Natural killer cell (primary cell): ENCODE results near the gene TCEANC. TPM values are rescaled to one million over a fixed set of nuclear protein-coding genes. Genes with fewer than 3 reads are reported as not detected.

Source experiments
- ATAC-seq, 3 donors: fragments of 150-1000 bp in 2 of 3; fragments of 200-7000 bp in 1 of 3; cut with Tn5 transposase; 1 replicate in 1 of 3; 2 replicates in 2 of 3; pipeline ENCODE4 v1.10.0; 2021; ENCODE audit warnings: mild to moderate bottlenecking in 2 of 3, moderate library complexity in 2 of 3
- DNase-seq, 2 donors: peaks; one replicate each; pipeline versions ENCODE4 v3.0.0 to v3.0.0-alpha.2; 2013 to 2021; ENCODE audit warnings: mixed read lengths in 1 of 2
- H3K27ac ChIP-seq: one replicate; pipeline ENCODE4 v1.5.1; 2013; ENCODE audit warnings: mild to moderate bottlenecking, low read length
- H3K27me3 ChIP-seq: one replicate; pipeline ENCODE4 v1.6.1; 2013; ENCODE audit warnings: low read length; ENCODE audit not compliant: control insufficient read depth, insufficient read depth
- H3K36me3 ChIP-seq: one replicate; pipeline ENCODE4 v1.6.1; 2013; ENCODE audit warnings: low read length; ENCODE audit not compliant: control insufficient read depth, insufficient read depth
- H3K4me1 ChIP-seq: one replicate; pipeline ENCODE4 v1.6.1; 2013; ENCODE audit warnings: low read length; ENCODE audit not compliant: control insufficient read depth, insufficient read depth
- H3K4me3 ChIP-seq: one replicate; pipeline ENCODE4 v1.5.1; 2013; ENCODE audit warnings: low read length
- H3K9me3 ChIP-seq: one replicate; pipeline ENCODE4 v1.6.1; 2013; ENCODE audit warnings: low read length; ENCODE audit not compliant: control insufficient read depth, insufficient read depth
- H3K27ac Mint-ChIP-seq, 2 donors: one replicate each; pipeline ENCODE4 v1.8.0; 2022; ENCODE audit warnings: mild to moderate bottlenecking in 2 of 2, mixed read lengths in 2 of 2, moderate library complexity in 1 of 2
- H3K27me3 Mint-ChIP-seq, 2 donors: one replicate each; pipeline ENCODE4 v1.8.0; 2022; ENCODE audit warnings: low read depth in 2 of 2, mixed read lengths in 2 of 2
- H3K36me3 Mint-ChIP-seq: one replicate; pipeline ENCODE4 v1.8.0; 2022; ENCODE audit warnings: mixed read lengths
- H3K4me1 Mint-ChIP-seq, 2 donors: one replicate each; pipeline ENCODE4 v1.8.0; 2022; ENCODE audit warnings: mixed read lengths in 2 of 2
- H3K4me3 Mint-ChIP-seq: one replicate; pipeline ENCODE4 v1.8.0; 2022; ENCODE audit warnings: mild to moderate bottlenecking, moderate library complexity, mixed read lengths
- H3K9me3 Mint-ChIP-seq, 2 donors: one replicate each; pipeline ENCODE4 v1.8.0; 2022; ENCODE audit warnings: mixed read lengths in 2 of 2
- CTCF ChIP-seq: fragments of 200-600 bp; IDR thresholded peaks from one replicate; pipeline ENCODE4 v1.8.0; 2022; ENCODE audit warnings: antibody characterized with exemption
- WGBS: methylation state at CpG from one replicate; pipeline ENCODE4 v1.1.7; 2013; ENCODE audit warnings: missing lambda C conversion rate; ENCODE audit not compliant: insufficient coverage; 5-methylcytosine and 5-hydroxymethylcytosine counted together
- intact Hi-C: fragments of 100-400 bp; cut with micrococcal nuclease; formaldehyde crosslinking; loops from one replicate; pipeline ENCODE4 v1.14.2; 2022
- total RNA-seq, 4 donors: library from RNA; stranded (reverse); fragments of 120-200 nt in 1 of 4; gene quantifications; one replicate each; pipeline versions ENCODE4 v1.2.3 to v1.2.4, GENCODE V29; 2013 to 2022

TCEANC gene
- total RNA-seq, 3 donors from 2014 or later (not counting 1 experiment from before 2014, with no cell fraction given), result 11.2 to 17.8 (median 13.4) TPM

GRCh38 chrX:13695601-13696115, 42.7 kb downstream of the TCEANC start:
- Mint-ChIP-seq H3K4me1 (peaks cover 70 to 72% of the 10 kb centered on the region in 2 donors), H3K36me3 (no peaks in the 10 kb centered on the region), H3K4me3 (peak overlapping the region; percentile 11), H3K27me3 (no peaks in the 10 kb centered on the region), H3K27ac (peak overlapping the region; percentile 71 to 88), H3K9me3 (no peaks in the 10 kb centered on the region)
- peaks cover 65% of the 10 kb centered on the region for H3K4me1 ChIP-seq
- no peak overlapping the region for H3K4me3 ChIP-seq
- no peaks in the 10 kb centered on the region for H3K36me3 ChIP-seq
- no peak for TF ChIP-seq CTCF
- no peaks in the 10 kb centered on the region for H3K27me3 ChIP-seq
- intact Hi-C loops, result loop anchor here (2.0 to 10.0 kb wide), 3 partner anchors 21 to 741 kb away; no protein-coding TSS in a partner anchor
- peak overlapping the region; percentile 33 for H3K27ac ChIP-seq
- WGBS, result 86% methylated on average over 4 of the region's 4 CpGs
- no peaks in the 10 kb centered on the region for H3K9me3 ChIP-seq
- DNase-seq, result no peak
- ATAC-seq, result no peak

- DNase-seq (peak in 1 of 2 donors; percentile 41), ATAC-seq (peak; percentile 50 to 86 (median 80))
- H3K9me3 ChIP-seq, result no peaks in the 10 kb centered on the region
- no peak for TF ChIP-seq CTCF
- Mint-ChIP-seq H3K9me3 (no peaks in the 10 kb centered on the region), H3K4me3 (peak overlapping the region; percentile 71), H3K4me1 (peaks cover 70 to 71% of the 10 kb centered on the region in 2 donors), H3K36me3 (no peaks in the 10 kb centered on the region), H3K27ac (peak overlapping the region; percentile 71 to 88), H3K27me3 (no peaks in the 10 kb centered on the region)
- H3K4me3 ChIP-seq, result no peak overlapping the region
- intact Hi-C loops, result loop anchor here (2.0 to 10.0 kb wide), 3 partner anchors 19 to 743 kb away; no protein-coding TSS in a partner anchor
- peak overlapping the region; percentile 67 for H3K27ac ChIP-seq
- H3K27me3 ChIP-seq, result no peaks in the 10 kb centered on the region
- WGBS, result no CpG with 5 or more reads among the region's 2 CpGs
- no peaks in the 10 kb centered on the region for H3K36me3 ChIP-seq
- peaks cover 66% of the 10 kb centered on the region for H3K4me1 ChIP-seq
These were observed 44.5 kb downstream of the TCEANC start for GRCh38 chrX:13697455-13697854.

GRCh38 chrX:13697976-13698375, 45.0 kb downstream of the TCEANC start:
- no peaks in the 10 kb centered on the region for H3K36me3 ChIP-seq
- H3K27ac Mint-ChIP-seq, result peak overlapping the region; percentile 71 to 88
- no peaks in the 10 kb centered on the region for H3K27me3 Mint-ChIP-seq
- DNase-seq (no peak), ATAC-seq (no peak)
- no peak overlapping the region for H3K4me3 ChIP-seq
- H3K9me3 ChIP-seq, result no peaks in the 10 kb centered on the region
- H3K4me1 Mint-ChIP-seq, result peaks cover 70% of the 10 kb centered on the region in 2 donors
- peak overlapping the region; percentile 18 for H3K4me3 Mint-ChIP-seq
- WGBS, result no CpG with 5 or more reads among the region's 1 CpG
- H3K9me3 Mint-ChIP-seq, result no peaks in the 10 kb centered on the region
- no peaks in the 10 kb centered on the region for H3K36me3 Mint-ChIP-seq
- peak overlapping the region; percentile 67 for H3K27ac ChIP-seq
- no peak for TF ChIP-seq CTCF
- intact Hi-C loops, result loop anchor here (2.0 to 10.0 kb wide), 3 partner anchors 19 to 743 kb away; no protein-coding TSS in a partner anchor
- peaks cover 63% of the 10 kb centered on the region for H3K4me1 ChIP-seq
- H3K27me3 ChIP-seq, result no peaks in the 10 kb centered on the region

GRCh38 chrX:13698432-13698831, 45.5 kb downstream of the TCEANC start:
- Mint-ChIP-seq H3K4me3 (peak overlapping the region; percentile 42), H3K36me3 (no peaks in the 10 kb centered on the region), H3K9me3 (no peaks in the 10 kb centered on the region), H3K27ac (peak overlapping the region; percentile 71 to 88), H3K27me3 (no peaks in the 10 kb centered on the region), H3K4me1 (peaks cover 68 to 70% of the 10 kb centered on the region in 2 donors)
- Histone ChIP-seq H3K36me3 (no peaks in the 10 kb centered on the region), H3K4me1 (peaks cover 58% of the 10 kb centered on the region), H3K9me3 (no peaks in the 10 kb centered on the region), H3K27ac (peak overlapping the region; percentile 67), H3K27me3 (no peaks in the 10 kb centered on the region), H3K4me3 (no peak overlapping the region)
- no CpG with 5 or more reads among the region's 1 CpG for WGBS
- no peak for DNase-seq
- intact Hi-C loops, result loop anchor here (10.0 kb wide), 2 partner anchors 614 to 744 kb away; no protein-coding TSS in a partner anchor
- no peak for ATAC-seq
- TF ChIP-seq CTCF, result no peak
